Measurements from ENCODE around the gene FAM120B.
"Not testable (repeated sequence)": the region's sequence is repeated elsewhere in the genome, so short reads cannot be mapped to it uniquely, and the experiment has no call there.

FAM120B gene

DNA sequence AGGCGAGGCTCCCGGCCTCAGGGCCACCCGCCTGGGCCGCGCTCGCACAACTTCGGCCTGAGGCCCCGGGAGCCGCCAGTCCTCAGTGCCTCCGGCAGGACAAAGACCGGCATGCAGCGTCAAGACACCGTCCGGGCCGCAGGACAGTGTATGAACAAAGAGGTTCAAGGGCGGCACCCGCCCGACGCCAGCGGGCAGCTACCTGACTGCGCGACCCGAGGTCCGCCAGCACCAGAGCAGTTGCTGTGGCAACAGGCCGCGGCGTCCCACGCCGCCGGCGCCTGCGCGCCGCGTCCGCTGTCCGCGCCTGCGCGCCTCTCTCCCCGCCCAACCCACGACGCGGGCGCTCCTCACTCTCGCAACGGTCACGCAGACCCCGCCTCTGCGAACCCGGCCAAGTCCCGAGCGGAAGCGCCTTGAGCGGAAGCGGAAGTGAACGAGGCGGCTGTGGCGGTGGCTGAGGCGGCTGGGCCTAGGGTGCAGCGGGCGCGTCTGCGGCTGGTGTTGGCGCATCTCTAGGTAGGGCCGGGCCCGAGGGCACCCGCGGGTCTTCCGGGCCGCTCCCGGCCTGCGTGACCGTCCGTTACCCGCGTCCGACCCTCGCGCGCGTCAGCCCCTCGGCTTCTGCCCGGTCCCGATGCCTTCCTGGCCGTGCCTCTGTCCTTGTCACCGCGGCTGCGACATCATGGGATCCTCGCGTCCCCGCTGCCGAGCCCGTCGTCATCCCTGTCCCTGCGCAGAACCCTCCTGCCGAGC lies at the start of gene FAM120B:
Gene FAM120B, plus strand, starts transcription at position 435 of the 756 bp plus-strand sequence. CDS start 10,633 bp downstream, outside the sequence.
- Mint-ChIP-seq H3K4me1 (peaks cover 43% of the 10 kb centered on the region), H3K9me3 (no peaks in the 10 kb centered on the region), H3K27ac (peak within 1 kb of the TSS; percentile 85), H3K27me3 (peaks cover 4% of the 10 kb centered on the region), H3K4me3 (peak within 1 kb of the TSS; percentile 96), H3K36me3 (peaks cover 5% of the 10 kb centered on the region)

- Mint-ChIP-seq H3K9me3 (no peaks in the 10 kb centered on the region), H3K4me1 (no peaks in the 10 kb centered on the region), H3K27ac (no peak overlapping the region), H3K4me3 (no peak overlapping the region), H3K27me3 (no peaks in the 10 kb centered on the region), H3K36me3 (no peaks in the 10 kb centered on the region)
These were observed 49.2 kb upstream of the FAM120B start for GRCh38 chr6:170257376-170257775.

DNA sequence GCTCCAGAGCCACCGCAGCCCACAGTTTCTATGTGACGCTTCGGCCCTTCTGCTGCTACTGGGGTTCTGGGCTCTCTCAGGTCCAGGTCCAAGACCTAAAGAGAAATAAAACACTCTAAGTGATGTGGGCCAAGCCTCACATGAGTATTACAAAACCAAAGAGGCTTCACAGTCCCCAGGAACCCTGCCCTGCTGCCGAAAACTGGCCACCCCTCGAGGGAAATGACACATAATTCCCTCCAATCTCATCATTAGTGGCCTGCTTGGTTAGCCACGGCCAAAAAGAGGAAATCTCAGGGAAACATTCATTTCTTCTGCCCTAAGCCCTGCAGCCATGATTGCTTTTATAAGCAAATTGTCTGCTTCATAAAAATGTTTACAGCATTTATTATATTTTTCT lies 48.2 kb upstream of the FAM120B start:
- H3K9me3 Mint-ChIP-seq: no peaks in the 10 kb centered on the region
- peaks cover 3% of the 10 kb centered on the region for H3K27me3 Mint-ChIP-seq
- H3K27ac Mint-ChIP-seq: no peak overlapping the region
- no peak overlapping the region for H3K4me3 Mint-ChIP-seq
- no peaks in the 10 kb centered on the region for H3K36me3 Mint-ChIP-seq
- H3K4me1 Mint-ChIP-seq: no peaks in the 10 kb centered on the region

- Mint-ChIP-seq H3K9me3 (no peaks in the 10 kb centered on the region), H3K36me3 (no peaks in the 10 kb centered on the region), H3K27ac (peak overlapping the region; percentile 35), H3K4me1 (no peaks in the 10 kb centered on the region), H3K4me3 (no peak overlapping the region), H3K27me3 (peaks cover 3% of the 10 kb centered on the region)
These were observed 47.3 kb upstream of the FAM120B start for GRCh38 chr6:170259278-170259677.

- Mint-ChIP-seq H3K4me3 (no peak overlapping the region), H3K9me3 (no peaks in the 10 kb centered on the region), H3K27ac (no peak overlapping the region), H3K27me3 (peaks cover 3% of the 10 kb centered on the region), H3K36me3 (no peaks in the 10 kb centered on the region), H3K4me1 (no peaks in the 10 kb centered on the region)
These were observed 45.9 kb upstream of the FAM120B start for GRCh38 chr6:170260686-170261085.

- no peaks in the 10 kb centered on the region for H3K4me1 Mint-ChIP-seq
- H3K36me3 Mint-ChIP-seq: no peaks in the 10 kb centered on the region
- H3K4me3 Mint-ChIP-seq: no peak overlapping the region
- no peak overlapping the region for H3K27ac Mint-ChIP-seq
- H3K9me3 Mint-ChIP-seq: no peaks in the 10 kb centered on the region
- H3K27me3 Mint-ChIP-seq: peaks cover 3% of the 10 kb centered on the region
These were observed 44.7 kb upstream of the FAM120B start for GRCh38 chr6:170261643-170262488.

DNA sequence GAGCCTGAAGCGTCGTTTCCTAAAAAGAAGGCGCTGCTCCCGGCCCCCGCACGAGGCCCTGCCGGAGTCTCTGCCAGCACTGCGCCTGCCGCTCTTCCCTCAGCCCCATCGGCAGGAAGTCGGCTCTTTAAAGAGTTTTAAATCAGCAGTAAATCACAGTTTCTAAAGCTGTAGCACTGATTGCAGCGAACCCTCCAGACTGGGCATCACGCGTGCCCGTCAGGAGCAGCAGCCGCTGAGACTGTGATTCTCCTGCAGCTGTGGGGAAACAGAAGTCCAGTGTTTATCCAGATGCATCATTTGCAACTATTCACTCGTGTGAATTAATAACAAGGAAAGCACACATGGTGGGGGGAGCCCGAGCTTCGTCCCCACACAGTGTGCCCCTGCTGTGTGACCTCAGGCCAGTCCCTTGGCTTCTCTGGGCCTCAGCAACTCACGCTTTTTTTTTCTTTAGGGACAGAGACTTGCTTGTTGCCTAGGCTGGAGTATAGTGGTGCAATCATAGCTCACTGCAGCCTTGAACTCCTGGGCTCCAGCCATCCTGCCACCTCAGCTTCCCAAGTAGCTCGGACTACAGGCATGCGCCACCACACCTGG lies 44.0 kb upstream of the FAM120B start:
- no peaks in the 10 kb centered on the region for H3K9me3 Mint-ChIP-seq
- H3K4me1 Mint-ChIP-seq: no peaks in the 10 kb centered on the region
- H3K27me3 Mint-ChIP-seq: peaks cover 3% of the 10 kb centered on the region
- H3K36me3 Mint-ChIP-seq: no peaks in the 10 kb centered on the region
- no peak overlapping the region for H3K27ac Mint-ChIP-seq
- H3K4me3 Mint-ChIP-seq: no peak overlapping the region

- peaks cover 3% of the 10 kb centered on the region for H3K27me3 Mint-ChIP-seq
- no peak overlapping the region for H3K4me3 Mint-ChIP-seq
- no peak overlapping the region for H3K27ac Mint-ChIP-seq
- H3K9me3 Mint-ChIP-seq: no peaks in the 10 kb centered on the region
- H3K36me3 Mint-ChIP-seq: no peaks in the 10 kb centered on the region
- H3K4me1 Mint-ChIP-seq: no peaks in the 10 kb centered on the region
These were observed 43.1 kb upstream of the FAM120B start for GRCh38 chr6:170263410-170263809.

DNA sequence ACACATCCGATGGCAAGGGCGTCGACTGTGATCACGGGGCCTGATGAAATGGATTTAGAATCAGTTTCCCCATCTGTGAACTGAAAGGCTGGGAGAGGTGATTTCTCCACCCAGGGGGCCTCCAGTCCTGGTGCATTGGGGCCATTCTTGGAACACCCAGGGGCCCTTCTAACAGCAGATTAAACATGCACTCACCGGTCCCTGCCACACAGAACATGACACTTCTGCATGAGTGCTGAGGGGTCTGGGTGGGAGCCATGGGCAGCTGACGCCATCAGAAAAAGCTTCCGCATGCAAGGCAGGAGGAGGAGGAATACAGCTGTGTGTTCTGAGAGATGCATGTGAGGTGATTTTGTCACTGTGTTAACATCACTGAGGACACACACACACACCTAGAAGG lies 42.5 kb upstream of the FAM120B start:
- no peaks in the 10 kb centered on the region for H3K36me3 Mint-ChIP-seq
- no peaks in the 10 kb centered on the region for H3K9me3 Mint-ChIP-seq
- peak overlapping the region; percentile 13 for H3K27ac Mint-ChIP-seq
- peaks cover 3% of the 10 kb centered on the region for H3K27me3 Mint-ChIP-seq
- H3K4me1 Mint-ChIP-seq: no peaks in the 10 kb centered on the region
- no peak overlapping the region for H3K4me3 Mint-ChIP-seq

- not testable (repeated sequence) for H3K9me3 Mint-ChIP-seq, H3K27ac Mint-ChIP-seq, H3K4me3 Mint-ChIP-seq, H3K36me3 Mint-ChIP-seq, H3K4me1 Mint-ChIP-seq, H3K27me3 Mint-ChIP-seq
These were observed 41.9 kb upstream of the FAM120B start for GRCh38 chr6:170264644-170265043.

GRCh38 chr6:170265655-170266054 lies 40.9 kb upstream of the FAM120B start:
- no peak overlapping the region for H3K27ac Mint-ChIP-seq
- H3K36me3 Mint-ChIP-seq: no peaks in the 10 kb centered on the region
- no peaks in the 10 kb centered on the region for H3K9me3 Mint-ChIP-seq
- H3K4me1 Mint-ChIP-seq: no peaks in the 10 kb centered on the region
- no peak overlapping the region for H3K4me3 Mint-ChIP-seq
- H3K27me3 Mint-ChIP-seq: peaks cover 3% of the 10 kb centered on the region

DNA sequence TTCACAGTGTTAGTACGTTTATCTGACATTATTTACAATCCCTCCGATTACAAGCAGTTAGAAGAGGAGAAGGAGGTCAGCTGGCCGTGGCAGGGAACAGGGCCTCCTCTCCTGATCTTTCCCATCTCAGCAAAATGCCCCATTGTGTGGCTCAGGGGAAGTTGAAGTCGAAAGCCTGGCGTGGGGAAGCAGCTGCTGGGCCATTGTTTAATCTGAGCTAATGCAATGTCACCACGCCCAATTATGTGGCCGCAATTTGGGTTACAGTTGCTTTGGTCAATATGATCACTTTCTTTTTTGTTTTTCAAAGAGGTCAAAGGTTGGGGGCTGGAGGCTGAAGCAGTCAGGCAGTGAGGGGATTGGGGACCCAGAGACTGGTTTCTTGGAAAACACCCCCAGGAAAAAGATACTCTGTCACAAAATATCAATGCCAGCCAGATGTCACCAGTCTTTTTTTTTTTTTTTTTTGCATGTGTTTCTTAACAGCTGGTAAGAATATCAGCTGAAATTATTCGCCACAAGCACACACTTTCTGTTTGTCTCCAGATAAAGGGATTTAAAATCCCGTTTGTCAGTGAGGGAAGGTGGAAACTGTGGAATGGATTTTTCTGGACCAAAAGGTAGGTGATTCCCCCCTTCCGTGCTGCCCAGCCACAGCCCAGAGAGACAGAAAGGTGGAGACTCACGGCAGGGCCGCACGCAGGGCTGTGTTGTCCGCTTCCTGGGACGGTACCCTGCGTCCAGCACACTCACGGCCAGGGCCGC lies 40.3 kb upstream of the FAM120B start:
- Mint-ChIP-seq H3K4me3 (no peak overlapping the region), H3K27ac (no peak overlapping the region), H3K4me1 (peaks cover 4% of the 10 kb centered on the region), H3K36me3 (no peaks in the 10 kb centered on the region), H3K9me3 (no peaks in the 10 kb centered on the region), H3K27me3 (peaks cover 3% of the 10 kb centered on the region)

DNA sequence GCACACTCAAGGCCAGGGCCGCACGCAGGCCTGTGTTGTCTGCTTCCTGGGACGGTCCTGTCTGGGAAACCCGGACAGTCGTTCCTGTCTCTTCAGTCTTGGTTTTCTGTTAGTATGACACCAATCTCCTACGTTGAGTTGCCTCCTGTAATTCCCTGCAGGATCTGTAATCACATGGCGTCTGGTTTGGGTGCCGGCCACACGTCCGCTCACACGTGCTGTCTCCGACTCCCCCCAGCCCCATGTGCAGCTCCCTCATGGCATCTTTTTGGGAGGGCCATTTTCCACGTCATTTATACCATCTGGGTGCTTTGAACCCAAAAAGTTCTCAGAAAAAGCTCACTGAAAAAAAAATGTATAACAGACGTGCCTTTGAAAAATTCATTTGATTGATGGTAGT lies 38.9 kb upstream of the FAM120B start:
- H3K27me3 Mint-ChIP-seq: peaks cover 3% of the 10 kb centered on the region
- H3K4me1 Mint-ChIP-seq: peaks cover 18% of the 10 kb centered on the region
- H3K27ac Mint-ChIP-seq: no peak overlapping the region
- H3K9me3 Mint-ChIP-seq: no peaks in the 10 kb centered on the region
- H3K4me3 Mint-ChIP-seq: no peak overlapping the region
- H3K36me3 Mint-ChIP-seq: no peaks in the 10 kb centered on the region

DNA sequence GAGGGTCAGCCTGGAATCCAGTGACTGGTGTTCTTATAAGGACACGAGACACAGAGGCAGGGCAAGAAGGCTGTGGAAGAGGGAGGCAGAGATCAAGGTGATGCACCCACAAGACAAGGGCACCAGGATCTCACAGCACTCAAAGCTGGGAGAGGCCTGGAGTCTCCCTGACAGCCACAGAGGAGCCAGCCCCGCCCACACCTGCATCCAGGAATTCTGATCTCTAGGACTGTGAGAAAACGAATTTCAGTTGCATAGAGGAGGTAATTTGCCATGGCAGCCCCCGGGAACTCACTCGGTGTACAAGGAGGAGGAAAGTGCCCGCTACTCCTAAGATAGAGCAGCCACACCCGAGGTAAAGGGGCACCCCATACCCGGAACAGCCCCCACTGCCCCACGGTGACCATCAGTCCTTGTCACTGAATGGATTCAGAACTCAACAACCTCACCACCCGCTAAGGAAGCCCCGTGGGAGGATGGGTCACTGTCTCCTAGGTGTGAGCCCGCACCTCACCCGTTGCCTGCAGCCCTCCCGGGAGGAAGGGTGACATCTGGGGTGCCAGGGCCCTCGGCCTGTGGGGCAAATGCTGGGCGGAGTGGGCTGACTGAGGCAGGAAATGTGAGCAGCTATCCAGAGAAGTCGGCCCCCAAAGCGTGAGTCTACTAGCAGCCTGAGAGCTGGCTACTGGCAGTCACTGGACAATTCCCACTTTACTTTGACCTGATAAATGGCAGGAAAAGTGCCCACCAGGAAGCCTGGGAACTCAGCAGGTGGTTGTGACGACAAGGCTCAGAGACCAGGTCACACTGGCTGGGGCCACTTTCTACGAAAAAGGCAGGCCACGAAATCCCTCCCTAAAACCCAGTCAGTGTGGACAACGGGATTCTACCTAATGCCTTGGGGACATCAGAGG lies 38.1 kb upstream of the FAM120B start:
- Mint-ChIP-seq H3K9me3 (no peaks in the 10 kb centered on the region), H3K36me3 (no peaks in the 10 kb centered on the region), H3K27me3 (no peaks in the 10 kb centered on the region), H3K4me1 (peaks cover 24% of the 10 kb centered on the region), H3K27ac (no peak overlapping the region), H3K4me3 (no peak overlapping the region)
